K562 (cell line): Measurements from ENCODE around the gene KAT14. TPM values are rescaled to one million over a fixed set of nuclear protein-coding genes. Genes with fewer than 3 reads are reported as not detected.
A peak's percentile ranks its signal among the peaks of the same experiment; 100 is the strongest.

ENCODE experiments used
- MBD1 ChIP-seq: fragments of 250-450 bp; sonication (Bioruptor Pico); IDR thresholded peaks from 2 replicates; pipeline ENCODE4 v1.8.0; 2022; ENCODE audit warnings: inconsistent platforms
- STAT5A ChIP-seq: IDR thresholded peaks from 2 replicates; pipeline ENCODE4 v1.6.1; 2012; ENCODE audit warnings: low read length, inconsistent platforms, borderline replicate concordance
- TCF7L2 ChIP-seq: fragments of 150-350 bp; IDR thresholded peaks from 2 replicates; pipeline ENCODE4 v1.6.1; 2016; ENCODE audit warnings: low read depth, mild to moderate bottlenecking, low read length, moderate library complexity
- ZBTB17 ChIP-seq: fragments of 450-650 bp; formaldehyde crosslinking; IDR thresholded peaks from 2 replicates; pipeline ENCODE4 v1.4.0; 2020; ENCODE audit warnings: mild to moderate bottlenecking
- ZC3H11A ChIP-seq: IDR thresholded peaks from 2 replicates; pipeline ENCODE4 v1.6.1; 2012; ENCODE audit warnings: low read depth, low read length, improper control_type of control experiment
- polyA plus RNA-seq, 8 experiments: library from polyadenylated mRNA; depleted of rRNA in 4 of 8; stranded (reverse) in 5 of 8; unstranded in 3 of 8; fragments of >200 nt; fragmentation: Nextera tagmentation in 2 of 8; fragmentation: Illumina TruSeq in 1 of 8; extraction: Ambion mirVana in 2 of 8; extraction: Trizol in 1 of 8; gene quantifications; 2 replicates each; pipeline versions ENCODE4 v1.2.1 to v1.2.3, GENCODE V29; 2011 to 2014; ENCODE audit warnings: inconsistent platforms in 1 of 8, missing spikeins in 1 of 8
- total RNA-seq, 7 experiments: library from RNA; depleted of rRNA in 6 of 7; stranded (reverse); fragments of >200 nt in 6 of 7; fragmentation: Illumina TruSeq in 2 of 7; extraction: Trizol in 2 of 7; gene quantifications; 2 replicates each; pipeline versions ENCODE4 v1.2.1 to v1.2.3, GENCODE V29; 2011 to 2021; ENCODE audit warnings: low replicate concordance in 1 of 7
- TF ChIP-seq, protein P1 (sequence below), 3 experiments: fragments of 200-800 bp in 1 of 3; fragments of 250-450 bp in 1 of 3; fragments of 450-650 bp in 1 of 3; sonication (Bioruptor Pico) in 1 of 3; sonication (Bioruptor generic) in 1 of 3; formaldehyde crosslinking in 1 of 3; IDR thresholded peaks; 2 replicates each; pipeline versions ENCODE4 v1.6.1 to v1.8.0; 2016 to 2022; ENCODE audit warnings: mild to moderate bottlenecking in 2 of 3, missing genetic modification characterization in 2 of 3, missing compliant biosample characterization in 1 of 3, moderate library complexity in 1 of 3
- TF ChIP-seq, protein P2 (sequence below), 2 experiments: IDR thresholded peaks; 2 replicates each; pipeline ENCODE4 v1.6.1; 2011; ENCODE audit warnings: borderline replicate concordance in 1 of 2, control low read depth in 1 of 2, low read depth in 1 of 2, low read length in 1 of 2, mild to moderate bottlenecking in 1 of 2, mixed read lengths in 1 of 2, moderate library complexity in 1 of 2; ENCODE audit not compliant: insufficient read depth in 1 of 2, insufficient read length in 1 of 2, poor library complexity in 1 of 2, severe bottlenecking in 1 of 2; ENCODE audit errors: extremely low read depth in 1 of 2
- TF ChIP-seq, protein P3 (sequence below): sonication (generic); formaldehyde crosslinking; IDR thresholded peaks from 2 replicates; pipeline ENCODE4 v1.8.0; 2022; ENCODE audit warnings: mild to moderate bottlenecking, missing genetic modification reagents
- TF ChIP-seq, protein P4 (sequence below): IDR thresholded peaks from 2 replicates; pipeline ENCODE4 v1.6.1; 2014; ENCODE audit warnings: antibody characterized with exemption
- TF ChIP-seq, protein P5 (sequence below): fragments of 250-450 bp; sonication (Bioruptor Pico); IDR thresholded peaks from 2 replicates; pipeline ENCODE4 v1.4.0; 2020

The KAT14 gene
- total and polyA plus RNA-seq, 9 of the 15 experiments (the other 6 are each of a cell fraction or from before 2014, with no cell fraction given): 1.7 to 7.2 (median 5.6) TPM

DNA sequence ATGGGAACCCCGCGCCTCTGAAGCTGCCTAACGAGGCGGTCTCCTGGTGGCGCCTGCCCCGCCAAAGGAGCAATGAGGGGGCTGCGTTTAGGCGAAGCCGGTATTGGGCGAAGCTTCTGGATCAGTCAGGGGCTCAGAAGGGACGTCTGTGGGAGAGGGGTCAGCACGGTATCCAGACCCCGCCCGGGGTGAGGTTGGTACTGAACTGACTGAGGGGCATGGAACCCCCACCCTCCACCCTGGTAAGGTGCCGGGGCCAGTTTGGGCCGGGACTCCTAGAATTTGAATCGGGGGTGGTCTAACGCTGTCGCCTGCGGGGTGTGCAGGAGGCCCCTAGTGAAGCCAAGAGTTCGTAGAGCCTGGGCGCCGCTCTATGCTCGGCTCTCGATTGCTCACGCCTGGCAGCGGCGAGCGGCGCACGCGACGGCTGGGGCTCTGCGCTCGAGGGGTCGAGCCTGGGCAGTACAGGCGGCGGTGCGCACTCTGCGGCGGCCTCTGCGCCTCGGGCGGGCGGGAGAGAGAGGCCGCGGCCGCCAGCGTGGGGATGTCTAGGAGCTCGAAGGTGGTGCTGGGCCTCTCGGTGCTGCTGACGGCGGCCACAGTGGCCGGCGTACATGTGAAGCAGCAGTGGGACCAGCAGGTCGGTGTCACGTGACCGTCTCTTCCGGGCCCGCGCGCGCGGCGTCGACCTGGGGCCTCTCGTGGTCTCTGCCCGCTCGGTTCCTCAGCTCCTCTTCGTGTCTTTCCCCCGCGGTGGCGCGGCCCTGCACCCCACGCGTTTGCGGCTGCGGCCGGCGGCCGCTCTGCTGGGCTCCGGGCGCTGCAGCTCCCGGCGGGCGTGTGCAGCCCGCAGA is at the start of gene KAT14, which contains the start of gene PET117 (continued):
- TF ChIP-seq, protein P1, sequence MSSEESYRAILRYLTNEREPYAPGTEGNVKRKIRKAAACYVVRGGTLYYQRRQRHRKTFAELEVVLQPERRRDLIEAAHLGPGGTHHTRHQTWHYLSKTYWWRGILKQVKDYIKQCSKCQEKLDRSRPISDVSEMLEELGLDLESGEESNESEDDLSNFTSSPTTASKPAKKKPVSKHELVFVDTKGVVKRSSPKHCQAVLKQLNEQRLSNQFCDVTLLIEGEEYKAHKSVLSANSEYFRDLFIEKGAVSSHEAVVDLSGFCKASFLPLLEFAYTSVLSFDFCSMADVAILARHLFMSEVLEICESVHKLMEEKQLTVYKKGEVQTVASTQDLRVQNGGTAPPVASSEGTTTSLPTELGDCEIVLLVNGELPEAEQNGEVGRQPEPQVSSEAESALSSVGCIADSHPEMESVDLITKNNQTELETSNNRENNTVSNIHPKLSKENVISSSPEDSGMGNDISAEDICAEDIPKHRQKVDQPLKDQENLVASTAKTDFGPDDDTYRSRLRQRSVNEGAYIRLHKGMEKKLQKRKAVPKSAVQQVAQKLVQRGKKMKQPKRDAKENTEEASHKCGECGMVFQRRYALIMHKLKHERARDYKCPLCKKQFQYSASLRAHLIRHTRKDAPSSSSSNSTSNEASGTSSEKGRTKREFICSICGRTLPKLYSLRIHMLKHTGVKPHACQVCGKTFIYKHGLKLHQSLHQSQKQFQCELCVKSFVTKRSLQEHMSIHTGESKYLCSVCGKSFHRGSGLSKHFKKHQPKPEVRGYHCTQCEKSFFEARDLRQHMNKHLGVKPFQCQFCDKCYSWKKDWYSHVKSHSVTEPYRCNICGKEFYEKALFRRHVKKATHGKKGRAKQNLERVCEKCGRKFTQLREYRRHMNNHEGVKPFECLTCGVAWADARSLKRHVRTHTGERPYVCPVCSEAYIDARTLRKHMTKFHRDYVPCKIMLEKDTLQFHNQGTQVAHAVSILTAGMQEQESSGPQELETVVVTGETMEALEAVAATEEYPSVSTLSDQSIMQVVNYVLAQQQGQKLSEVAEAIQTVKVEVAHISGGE (CRISPR knock-in tag; IDR thresholded peaks at IDR 0.05): peak in 1 of 3 experiments; percentile 34; a peak in 1 of 6 replicates
- TF ChIP-seq, protein P2, sequence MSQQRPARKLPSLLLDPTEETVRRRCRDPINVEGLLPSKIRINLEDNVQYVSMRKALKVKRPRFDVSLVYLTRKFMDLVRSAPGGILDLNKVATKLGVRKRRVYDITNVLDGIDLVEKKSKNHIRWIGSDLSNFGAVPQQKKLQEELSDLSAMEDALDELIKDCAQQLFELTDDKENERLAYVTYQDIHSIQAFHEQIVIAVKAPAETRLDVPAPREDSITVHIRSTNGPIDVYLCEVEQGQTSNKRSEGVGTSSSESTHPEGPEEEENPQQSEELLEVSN (IDR thresholded peaks at IDR 0.05; ENCODE audit: borderline replicate concordance in 1 of 2, extremely low read depth in 1 of 2, insufficient read depth in 1 of 2, insufficient read length in 1 of 2, low read depth in 1 of 2, low read length in 1 of 2, poor library complexity in 1 of 2, severe bottlenecking in 1 of 2): peak; percentile 72 to 87
- TF ChIP-seq ZBTB17 (peak; percentile 100), MBD1 (CRISPR knock-in tag) (no peak), STAT5A (no peak; the same call in 1 of the 2 replicates), TCF7L2 (no peak), ZC3H11A (no peak)
- TF ChIP-seq, protein P3, sequence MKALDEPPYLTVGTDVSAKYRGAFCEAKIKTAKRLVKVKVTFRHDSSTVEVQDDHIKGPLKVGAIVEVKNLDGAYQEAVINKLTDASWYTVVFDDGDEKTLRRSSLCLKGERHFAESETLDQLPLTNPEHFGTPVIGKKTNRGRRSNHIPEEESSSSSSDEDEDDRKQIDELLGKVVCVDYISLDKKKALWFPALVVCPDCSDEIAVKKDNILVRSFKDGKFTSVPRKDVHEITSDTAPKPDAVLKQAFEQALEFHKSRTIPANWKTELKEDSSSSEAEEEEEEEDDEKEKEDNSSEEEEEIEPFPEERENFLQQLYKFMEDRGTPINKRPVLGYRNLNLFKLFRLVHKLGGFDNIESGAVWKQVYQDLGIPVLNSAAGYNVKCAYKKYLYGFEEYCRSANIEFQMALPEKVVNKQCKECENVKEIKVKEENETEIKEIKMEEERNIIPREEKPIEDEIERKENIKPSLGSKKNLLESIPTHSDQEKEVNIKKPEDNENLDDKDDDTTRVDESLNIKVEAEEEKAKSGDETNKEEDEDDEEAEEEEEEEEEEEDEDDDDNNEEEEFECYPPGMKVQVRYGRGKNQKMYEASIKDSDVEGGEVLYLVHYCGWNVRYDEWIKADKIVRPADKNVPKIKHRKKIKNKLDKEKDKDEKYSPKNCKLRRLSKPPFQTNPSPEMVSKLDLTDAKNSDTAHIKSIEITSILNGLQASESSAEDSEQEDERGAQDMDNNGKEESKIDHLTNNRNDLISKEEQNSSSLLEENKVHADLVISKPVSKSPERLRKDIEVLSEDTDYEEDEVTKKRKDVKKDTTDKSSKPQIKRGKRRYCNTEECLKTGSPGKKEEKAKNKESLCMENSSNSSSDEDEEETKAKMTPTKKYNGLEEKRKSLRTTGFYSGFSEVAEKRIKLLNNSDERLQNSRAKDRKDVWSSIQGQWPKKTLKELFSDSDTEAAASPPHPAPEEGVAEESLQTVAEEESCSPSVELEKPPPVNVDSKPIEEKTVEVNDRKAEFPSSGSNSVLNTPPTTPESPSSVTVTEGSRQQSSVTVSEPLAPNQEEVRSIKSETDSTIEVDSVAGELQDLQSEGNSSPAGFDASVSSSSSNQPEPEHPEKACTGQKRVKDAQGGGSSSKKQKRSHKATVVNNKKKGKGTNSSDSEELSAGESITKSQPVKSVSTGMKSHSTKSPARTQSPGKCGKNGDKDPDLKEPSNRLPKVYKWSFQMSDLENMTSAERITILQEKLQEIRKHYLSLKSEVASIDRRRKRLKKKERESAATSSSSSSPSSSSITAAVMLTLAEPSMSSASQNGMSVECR (CRISPR knock-in tag): peak; percentile 85
- TF ChIP-seq, protein P4, sequence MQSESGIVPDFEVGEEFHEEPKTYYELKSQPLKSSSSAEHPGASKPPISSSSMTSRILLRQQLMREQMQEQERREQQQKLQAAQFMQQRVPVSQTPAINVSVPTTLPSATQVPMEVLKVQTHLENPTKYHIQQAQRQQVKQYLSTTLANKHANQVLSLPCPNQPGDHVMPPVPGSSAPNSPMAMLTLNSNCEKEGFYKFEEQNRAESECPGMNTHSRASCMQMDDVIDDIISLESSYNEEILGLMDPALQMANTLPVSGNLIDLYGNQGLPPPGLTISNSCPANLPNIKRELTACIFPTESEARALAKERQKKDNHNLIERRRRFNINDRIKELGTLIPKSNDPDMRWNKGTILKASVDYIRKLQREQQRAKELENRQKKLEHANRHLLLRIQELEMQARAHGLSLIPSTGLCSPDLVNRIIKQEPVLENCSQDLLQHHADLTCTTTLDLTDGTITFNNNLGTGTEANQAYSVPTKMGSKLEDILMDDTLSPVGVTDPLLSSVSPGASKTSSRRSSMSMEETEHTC: peak; percentile 49; the same call in 1 of the 2 replicates
- TF ChIP-seq, protein P5, sequence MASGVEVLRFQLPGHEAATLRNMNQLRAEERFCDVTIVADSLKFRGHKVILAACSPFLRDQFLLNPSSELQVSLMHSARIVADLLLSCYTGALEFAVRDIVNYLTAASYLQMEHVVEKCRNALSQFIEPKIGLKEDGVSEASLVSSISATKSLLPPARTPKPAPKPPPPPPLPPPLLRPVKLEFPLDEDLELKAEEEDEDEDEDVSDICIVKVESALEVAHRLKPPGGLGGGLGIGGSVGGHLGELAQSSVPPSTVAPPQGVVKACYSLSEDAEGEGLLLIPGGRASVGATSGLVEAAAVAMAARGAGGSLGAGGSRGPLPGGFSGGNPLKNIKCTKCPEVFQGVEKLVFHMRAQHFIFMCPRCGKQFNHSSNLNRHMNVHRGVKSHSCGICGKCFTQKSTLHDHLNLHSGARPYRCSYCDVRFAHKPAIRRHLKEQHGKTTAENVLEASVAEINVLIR (CRISPR knock-in tag): peak; percentile 43; the same call in 1 of the 2 replicates
